HG02973 (cell line): Measurements from ENCODE around the gene DNAJC10.

Source experiments
- ATAC-seq: cut with Tn5 transposase; IDR thresholded peaks from one replicate; pipeline ENCODE4 v1.9.1; 2021; ENCODE audit warnings: moderate library complexity; ENCODE audit not compliant: unreplicated experiment

The DNAJC10 gene

GRCh38 chr2:182831101-182831500 lies 115.0 kb downstream of the DNAJC10 start:
- ATAC-seq: no peak

- no peak for ATAC-seq
These were observed 115.9 kb downstream of the DNAJC10 start for GRCh38 chr2:182831921-182832320.

- no peak for ATAC-seq
These were observed 117.2 kb downstream of the DNAJC10 start for GRCh38 chr2:182833084-182833854.

GRCh38 chr2:182834293-182834692 lies 118.2 kb downstream of the DNAJC10 start:
- no peak for ATAC-seq

- ATAC-seq: no peak
These were observed 120.4 kb downstream of the DNAJC10 start for GRCh38 chr2:182836451-182836850.
